ENCODE data around the gene POLR3G. TPM values are rescaled to one million over a fixed set of nuclear protein-coding genes. Genes with fewer than 3 reads are reported as not detected.
A peak's percentile ranks its signal among the peaks of the same experiment; 100 is the strongest.

Gene POLR3G
- total RNA-seq, 1 experiment from 2014 or later, result 73.6 TPM

GRCh38 chr5:90553711-90554110 lies 79.0 kb downstream of the POLR3G start:
- Histone ChIP-seq H2BK20ac (ENCODE audit: low read depth, low read length, poor library complexity, severe bottlenecking) (no peak overlapping the region), H4K91ac (ENCODE audit: insufficient read length, low read depth, low read length) (no peak overlapping the region), H3K4me1 (ENCODE audit: insufficient read depth, low read length) (peaks cover 15% of the 10 kb centered on the region), H2BK12ac (ENCODE audit: insufficient read length, low read depth, low read length) (no peak overlapping the region), H3K79me2 (ENCODE audit: insufficient read depth, low read length) (no peaks in the 10 kb centered on the region), H3K23ac (ENCODE audit: insufficient read length, low read depth, low read length) (no peak overlapping the region), H2BK120ac (ENCODE audit: low read depth, low read length, poor library complexity, severe bottlenecking) (no peak overlapping the region), H2BK5ac (ENCODE audit: insufficient read length, low read length) (no peak overlapping the region), H3K27me3 (ENCODE audit: insufficient read depth, low read length) (no peaks in the 10 kb centered on the region), H3K23me2 (ENCODE audit: insufficient read length, low read depth, low read length, poor library complexity, severe bottlenecking) (peaks cover 4% of the 10 kb centered on the region), H3K18ac (ENCODE audit: insufficient read length, low read depth, low read length) (no peak overlapping the region), H2AFZ (ENCODE audit: low read length) (no peak overlapping the region), H3T11ph (ENCODE audit: low read length) (no peak overlapping the region), H3K14ac (ENCODE audit: insufficient read depth, low read length) (no peak overlapping the region), H2AK5ac (ENCODE audit: insufficient read length, low read length) (no peak overlapping the region), H3K79me1 (ENCODE audit: insufficient read depth, low read depth, low read length, poor library complexity, severe bottlenecking) (no peaks in the 10 kb centered on the region), H3K27ac (ENCODE audit: insufficient read length, low read depth, low read length) (no peak overlapping the region), H3K9me3 (ENCODE audit: control insufficient read depth, low read depth, low read length) (no peaks in the 10 kb centered on the region), H4K5ac (ENCODE audit: insufficient read length, low read depth, low read length) (no peak overlapping the region), H3K4ac (ENCODE audit: low read depth, low read length) (no peak overlapping the region), H3K9ac (ENCODE audit: extremely low read depth, insufficient read length, low read length) (no peak overlapping the region), H3K4me2 (ENCODE audit: insufficient read depth, insufficient read length, low read length) (no peak overlapping the region), H4K20me1 (ENCODE audit: control insufficient read depth, insufficient read depth, insufficient read length) (no peaks in the 10 kb centered on the region), H2BK15ac (ENCODE audit: low read depth, low read length) (no peak overlapping the region), H3K56ac (ENCODE audit: insufficient read length, low read depth, low read length) (no peak overlapping the region), H4K8ac (replicated peaks; ENCODE audit: insufficient read length, low read depth, low read length) (no peak overlapping the region)
- Mint-ChIP-seq H3K27ac (peak overlapping the region in 1 of 3 experiments; percentile 3; a peak in 1 of 7 replicates), H3K4me3 (no peak overlapping the region; a peak in 1 of 5 replicates), H3K9me3 (no peaks in the 10 kb centered on the region), H3K4me1 (peaks cover 49 to 59% of the 10 kb centered on the region in 2 experiments), H3K27me3 (ENCODE audit: low read depth) (0 out of 2 replicates have a peak, but pooled peaks cover 2% of the 10 kb centered on the region), H3K36me3 (ENCODE audit: insufficient read depth in 1 of 3, low read depth in 3 of 3) (no peaks in the 10 kb centered on the region; a peak in 2 of 7 replicates)
- TF ChIP-seq CTCF (conservative IDR thresholded peaks at IDR 0.05), result no peak
- DNase-seq, result no peak
